Measurements from ENCODE around the gene CNTNAP1. TPM values are rescaled to one million over a fixed set of nuclear protein-coding genes. Genes with fewer than 3 reads are reported as not detected.
A peak's percentile ranks its signal among the peaks of the same experiment; 100 is the strongest.

Gene CNTNAP1
- total RNA-seq, 1 experiment from 2014 or later: 6.4 TPM

- peak; percentile 76 for DNase-seq (ENCODE audit: low read depth, low spot score)
- Histone ChIP-seq H3K9ac (ENCODE audit: low read length) (peak within 1 kb of the TSS; percentile 66), H3K9me3 (ENCODE audit: control insufficient read depth in 1 of 2, insufficient read depth in 1 of 2, low read depth in 1 of 2, low read length in 2 of 2) (no peaks in the 10 kb centered on the region), H2AFZ (ENCODE audit: low read depth, low read length, poor library complexity, severe bottlenecking) (peak within 1 kb of the TSS; percentile 29), H3K4me1 (ENCODE audit: control insufficient read depth in 1 of 2, insufficient read depth in 2 of 2, low read length in 2 of 2) (peaks cover 7 to 14% of the 10 kb centered on the region in 2 experiments), H3K4me2 (ENCODE audit: low read length) (peak within 1 kb of the TSS; percentile 85), H4K20me1 (ENCODE audit: insufficient read depth) (no peaks in the 10 kb centered on the region), H3K27ac (ENCODE audit: low read depth, low read length) (peak within 1 kb of the TSS; percentile 69), H3K36me3 (ENCODE audit: control insufficient read depth in 1 of 2, insufficient read depth in 2 of 2, low read length in 2 of 2) (no peaks in the 10 kb centered on the region), H3K79me2 (ENCODE audit: insufficient read depth, low read length) (peaks cover 23% of the 10 kb centered on the region), H3K4me3 (replicated peaks in 1 of 2; ENCODE audit: low read depth in 1 of 2, low read length in 2 of 2) (peak within 1 kb of the TSS; percentile 73 to 74), H3K27me3 (ENCODE audit: insufficient read depth, low read length) (no peaks in the 10 kb centered on the region), H3K9me2 (ENCODE audit: insufficient read depth) (no peaks in the 10 kb centered on the region)
- RAD21 ChIA-PET (ENCODE audit: low non-redundant PET in 1 of 2, low total read pairs in 2 of 2, uncharacterized antibody in 2 of 2, unreplicated experiment in 2 of 2): no interaction called here
- intact Hi-C loops (cut with micrococcal nuclease): no loop called here
- CTCF ChIA-PET: no interaction called here
- peak; percentile 92 for ATAC-seq
- POLR2A ChIA-PET: no interaction called here
- no TSS peak for BruUV-seq (replicated peaks)
- TF ChIP-seq POLR2A (IDR thresholded peaks at IDR 0.05; ENCODE audit: borderline replicate concordance, extremely low read depth, insufficient read depth, insufficient read length) (peak; percentile 56), SP1 (IDR thresholded peaks at IDR 0.05; ENCODE audit: low read depth) (no peak), POLR2AphosphoS5 (IDR thresholded peaks at IDR 0.05; ENCODE audit: low read depth, low read length) (peak; percentile 51), EZH2 (IDR thresholded peaks at IDR 0.05) (no peak), MAX (IDR thresholded peaks at IDR 0.05) (peak; percentile 99), CBX3 (IDR thresholded peaks at IDR 0.05; ENCODE audit: low read depth) (peak; percentile 95), ZBTB33 (IDR thresholded peaks at IDR 0.05; ENCODE audit: extremely low read depth, insufficient replicate concordance, low read length) (no peak), ZFX (IDR thresholded peaks at IDR 0.05) (peak; percentile 61; the same call in 1 of the 2 replicates)
These were observed 62.7 kb downstream of the CNTNAP1 start, which contains the start of gene EZH1 for GRCh38 chr17:42744806-42745617. EZH1 (minus strand) TSS chr17:42745040; CDS start chr17:42728941, 16,099 bp downstream.
